HG03064 (cell line): ENCODE results near the gene TPH1.
"Not testable (repeated sequence)": the region's sequence is repeated elsewhere in the genome, so short reads cannot be mapped to it uniquely, and the experiment has no call there.

Experiments used
- ATAC-seq: cut with Tn5 transposase; IDR thresholded peaks from one replicate; pipeline ENCODE4 v1.9.1; 2021; ENCODE audit warnings: low read depth; ENCODE audit not compliant: unreplicated experiment

TPH1 gene

DNA sequence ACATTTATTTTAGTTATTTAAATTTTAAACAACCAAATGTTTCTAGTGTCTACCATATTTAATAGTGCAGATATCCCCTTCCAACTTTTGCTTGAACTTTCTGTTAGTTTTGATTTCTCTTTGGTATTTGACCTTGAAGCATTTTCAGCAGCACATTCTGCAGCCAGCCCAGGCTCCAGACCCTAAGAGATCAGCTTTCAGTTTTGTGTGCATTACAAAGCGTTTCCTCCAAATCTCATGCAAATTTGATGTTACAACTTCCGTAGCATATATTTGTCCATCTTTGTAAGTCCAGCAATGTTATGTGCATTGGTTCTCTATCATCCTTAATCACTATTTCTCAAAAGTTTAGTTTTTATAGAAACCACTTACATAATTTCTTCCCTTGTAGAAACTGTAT lies 18.6 kb downstream of the TPH1 start:
- ATAC-seq, result no peak

DNA sequence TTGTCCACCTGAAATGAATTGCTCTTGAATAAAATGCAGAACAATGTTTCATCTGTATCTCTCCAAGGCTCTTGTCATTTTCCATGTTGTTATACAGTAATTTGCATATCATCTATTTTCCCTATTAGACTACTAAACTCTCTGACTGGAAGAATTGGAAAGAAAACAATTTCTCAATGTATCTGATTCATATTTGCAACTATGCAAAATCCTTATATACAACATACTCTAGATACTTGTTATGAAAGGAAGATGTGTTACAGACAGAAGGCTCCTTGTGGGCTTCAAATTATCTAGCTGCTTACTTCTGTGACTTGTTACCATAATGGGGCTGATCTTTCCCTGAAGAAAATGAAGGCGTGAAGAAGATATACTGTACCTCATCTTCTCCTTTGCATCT lies 23.6 kb downstream of the TPH1 start:
- ATAC-seq, result no peak

DNA sequence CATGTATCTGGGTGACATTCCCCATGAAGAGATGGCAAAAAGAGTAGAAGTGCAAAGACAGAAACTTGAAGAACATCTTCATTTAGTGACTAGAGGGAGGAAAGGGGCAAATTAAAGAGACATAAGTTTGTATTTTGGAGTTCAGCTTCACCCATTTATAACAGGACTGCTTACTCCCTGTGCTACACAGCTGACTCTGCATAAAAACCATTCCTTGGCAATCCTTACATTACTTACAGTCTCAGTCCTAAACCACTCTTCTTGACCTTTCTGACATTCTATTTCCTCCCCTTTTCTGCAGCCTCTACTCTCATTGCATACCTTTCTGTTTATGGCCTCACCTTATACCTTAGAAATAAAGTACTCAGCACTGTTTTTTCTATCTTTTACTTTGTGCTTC lies 26.4 kb downstream of the TPH1 start:
- ATAC-seq, result no peak

DNA sequence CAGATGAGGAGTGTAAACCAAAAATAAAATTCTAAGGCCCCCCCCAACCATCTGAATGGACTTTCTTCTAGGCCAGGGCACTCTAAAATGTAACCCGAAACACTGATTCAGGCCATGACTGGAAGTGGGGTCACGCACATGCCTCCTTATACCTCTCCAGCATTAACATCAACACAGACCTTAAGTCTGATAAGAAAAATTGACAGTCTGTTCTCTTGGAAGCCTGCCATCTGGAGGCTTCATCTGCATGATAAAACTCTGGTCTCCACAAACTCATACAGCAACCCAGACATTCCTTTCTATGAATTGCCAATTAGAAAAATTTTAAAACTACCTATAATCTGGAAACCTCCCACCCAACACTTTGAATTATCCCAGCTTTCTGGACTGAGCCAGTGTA lies 29.3 kb downstream of the TPH1 start:
- ATAC-seq, result no peak

DNA sequence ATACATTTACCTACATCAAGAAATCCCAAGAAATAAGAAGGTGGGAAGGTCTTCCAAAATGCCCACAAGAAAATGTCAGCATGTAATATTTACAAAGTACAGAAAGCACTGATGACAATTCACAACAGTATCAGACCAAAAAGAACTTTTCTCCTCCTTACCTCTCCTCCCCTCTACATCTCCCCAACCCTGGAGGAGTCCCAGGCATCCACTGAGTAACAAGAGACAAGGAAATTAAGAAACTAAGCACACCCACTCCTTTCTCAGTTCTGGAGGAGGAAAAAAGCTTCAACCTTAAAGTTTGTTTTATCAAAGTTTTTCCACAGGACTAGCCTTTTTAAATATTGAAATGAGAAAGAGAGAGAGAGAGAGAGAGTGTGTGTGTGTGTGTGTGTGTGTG lies 31.2 kb downstream of the TPH1 start:
- ATAC-seq, result no peak

GRCh38 chr11:18013790-18014507 lies 32.1 kb downstream of the TPH1 start:
- no peak for ATAC-seq

DNA sequence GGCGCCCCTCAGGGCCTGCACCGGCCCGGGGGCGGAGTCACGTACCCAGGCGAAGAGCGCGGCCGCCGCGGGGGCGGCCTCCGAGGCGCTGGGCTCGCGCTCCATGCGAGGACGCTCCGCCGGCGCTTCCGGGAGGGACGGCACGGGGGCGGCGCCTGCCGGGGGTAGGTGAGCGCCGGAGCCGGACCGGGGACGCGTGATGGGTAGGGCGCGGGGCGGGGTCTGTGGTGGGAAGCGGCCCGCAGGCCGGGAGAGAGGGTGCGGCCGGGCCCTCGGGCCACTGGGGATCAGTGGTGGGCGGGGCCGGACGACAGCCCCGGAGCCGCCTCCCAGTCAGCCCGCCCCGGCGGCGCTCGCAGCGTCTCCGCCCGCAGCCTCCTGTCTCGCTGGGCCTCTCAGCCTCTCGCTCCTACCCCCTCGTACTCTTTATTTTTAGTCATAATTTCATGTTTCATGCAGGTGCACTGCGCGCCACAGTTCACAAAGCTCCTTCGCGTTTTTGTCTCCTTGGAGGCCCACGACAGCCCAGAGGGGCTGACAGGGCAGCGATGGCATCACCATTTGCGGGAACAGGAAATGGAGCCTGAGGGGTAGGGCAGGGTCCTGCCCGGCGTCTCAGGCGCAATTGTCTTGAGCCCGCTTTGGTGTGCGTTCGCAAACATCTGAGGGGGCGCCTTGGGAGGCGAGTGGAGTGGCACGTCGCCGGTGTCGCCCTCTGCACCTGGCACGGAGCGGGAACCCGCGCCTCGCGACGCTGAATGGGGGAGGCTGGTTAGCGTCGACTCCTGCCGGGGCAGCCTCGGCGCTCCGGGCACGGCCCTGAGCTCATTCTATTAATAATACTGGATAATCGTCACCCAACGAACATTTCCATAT lies 32.9 kb downstream of the TPH1 start, which contains the start of gene SERGEF:
TSS of gene SERGEF (minus strand) at position 142 of the 876 bp plus-strand sequence. CDS start at position 105, 37 bp downstream.
- ATAC-seq, result peak; percentile 95

DNA sequence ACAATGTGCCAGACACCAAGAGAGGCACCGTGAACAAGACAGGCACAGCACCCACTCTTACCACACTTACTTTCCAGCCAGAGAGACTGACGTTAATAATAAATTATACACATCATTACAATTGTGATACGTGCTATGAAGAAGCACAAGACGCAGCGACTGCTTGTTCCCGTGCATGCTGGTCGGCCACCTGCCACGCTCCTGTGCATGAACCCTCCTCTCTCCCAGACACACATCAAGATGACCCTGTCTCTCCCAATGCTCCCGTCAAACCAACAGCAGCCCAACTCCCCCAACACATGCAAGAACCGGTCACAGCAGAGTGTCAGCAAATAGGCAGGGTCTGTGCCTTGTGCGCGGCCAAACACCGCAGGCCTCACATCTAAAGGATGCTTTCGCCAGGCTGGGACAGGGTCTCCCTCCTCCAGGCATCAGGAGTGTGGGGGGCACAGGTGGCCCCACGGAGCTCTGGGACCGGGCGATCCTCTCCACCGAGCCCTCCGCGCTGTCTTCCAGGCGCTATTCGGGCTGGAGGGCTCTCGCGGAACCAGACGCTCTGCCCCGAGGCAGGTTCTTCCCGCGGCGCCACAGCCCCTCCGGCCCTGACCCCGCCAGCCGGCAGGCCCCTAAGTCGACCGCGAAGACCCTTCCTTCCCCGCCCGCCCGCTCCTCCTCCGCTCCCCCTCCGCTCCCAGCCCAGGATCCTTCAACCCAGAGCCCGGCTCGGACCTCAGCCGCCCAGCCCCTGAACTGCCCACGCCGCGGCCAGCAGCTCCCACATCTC lies 33.8 kb downstream of the TPH1 start:
- ATAC-seq, result no peak

DNA sequence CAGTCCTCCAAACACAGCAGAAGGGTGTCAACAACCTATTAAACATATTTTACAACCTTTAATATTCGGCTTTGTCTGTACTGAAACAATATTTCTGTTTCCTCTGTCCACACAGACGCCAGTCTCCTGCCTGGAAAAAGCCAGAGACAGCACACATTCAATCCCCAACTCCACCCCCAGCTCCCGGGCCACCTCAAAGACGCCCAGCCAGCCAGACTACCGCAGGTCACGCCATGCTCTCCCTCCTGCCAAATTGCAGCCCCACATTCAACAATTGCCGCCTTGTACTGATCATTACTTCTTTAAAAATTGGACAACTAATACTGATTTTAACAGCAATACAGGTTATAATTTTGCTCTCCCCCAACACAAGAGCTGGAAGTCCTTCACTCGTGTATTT lies 34.4 kb downstream of the TPH1 start:
- ATAC-seq, result no peak

DNA sequence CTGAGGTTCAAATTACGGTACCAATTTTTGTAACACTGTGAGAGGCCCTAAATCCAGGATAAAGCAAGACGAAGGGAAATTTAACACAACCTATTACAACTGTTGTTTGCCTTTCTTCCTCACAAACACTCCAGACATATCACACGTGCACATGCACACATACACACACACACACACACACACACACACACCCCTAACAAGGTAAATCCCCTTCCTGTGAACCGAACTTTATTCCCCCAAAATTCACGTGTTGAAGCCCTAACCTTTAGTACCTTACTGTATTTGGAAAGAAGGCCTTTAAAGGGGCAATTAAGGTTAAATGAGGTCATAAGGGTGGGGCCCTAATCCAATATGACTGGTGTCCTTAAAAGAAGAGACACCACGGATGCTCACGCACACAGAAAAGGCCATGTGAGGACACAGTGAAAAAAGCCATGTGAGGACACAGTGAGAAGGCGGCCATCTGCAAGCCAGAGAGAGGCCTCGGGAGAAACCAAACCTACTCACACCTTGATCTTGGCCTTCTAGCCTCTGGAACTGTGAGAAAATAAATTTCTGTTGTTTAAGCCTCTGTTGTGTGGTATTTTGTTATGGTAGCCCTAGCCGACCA lies 35.0 kb downstream of the TPH1 start:
- no peak for ATAC-seq

DNA sequence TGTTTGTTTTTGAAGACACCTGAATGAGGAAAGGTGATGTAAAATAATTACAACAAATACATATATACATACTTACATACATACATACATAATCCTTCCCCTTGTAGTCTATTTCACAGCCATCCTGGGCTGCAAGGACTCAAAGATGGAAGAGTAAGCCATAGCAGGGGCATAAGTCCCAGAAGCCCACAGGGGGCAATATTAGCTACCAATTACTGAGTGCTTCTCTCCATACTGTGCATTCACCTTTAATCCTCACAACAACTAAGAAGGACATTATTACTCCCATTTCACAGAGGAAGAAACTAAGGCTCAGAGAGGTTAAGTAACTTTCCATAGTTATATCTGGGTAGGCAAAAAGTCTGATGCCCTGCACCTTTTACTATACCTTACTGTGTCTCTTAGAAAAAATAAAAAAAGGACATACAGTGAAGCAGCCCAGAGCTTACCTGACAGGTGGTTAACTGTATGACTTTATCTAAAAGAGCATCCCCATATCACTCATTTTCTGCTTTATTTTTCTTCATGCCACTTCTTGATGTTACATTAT lies 35.9 kb downstream of the TPH1 start:
- ATAC-seq, result no peak

GRCh38 chr11:18005376-18006129 lies 40.5 kb downstream of the TPH1 start:
- no peak for ATAC-seq

DNA sequence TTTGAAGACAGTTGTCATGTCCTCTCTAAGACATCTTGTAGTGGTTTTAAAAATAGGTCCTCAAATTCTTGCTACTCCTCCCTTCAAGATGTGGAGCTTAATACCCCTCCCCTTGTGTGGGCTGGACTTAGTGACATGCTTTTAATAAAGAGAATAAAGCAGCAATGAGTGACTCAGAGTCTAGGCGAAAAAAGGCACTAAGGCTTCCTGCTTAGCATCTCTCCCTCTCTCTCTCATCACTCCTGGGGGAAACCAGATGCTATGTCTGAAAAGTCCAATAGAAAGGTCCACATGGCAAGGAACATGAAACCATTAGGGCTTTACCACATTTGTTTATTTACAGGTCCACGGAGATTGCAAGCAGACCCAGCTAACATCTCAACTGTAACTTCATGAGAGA lies 44.9 kb downstream of the TPH1 start:
- ATAC-seq, result no peak

GRCh38 chr11:18000760-18001159 lies 45.3 kb downstream of the TPH1 start:
- no peak for ATAC-seq

- ATAC-seq, result not testable (repeated sequence)
These were observed 45.9 kb downstream of the TPH1 start for GRCh38 chr11:18000128-18000527.
